G401 (cell line): ENCODE measurements around the gene DKK3. TPM values are rescaled to one million over a fixed set of nuclear protein-coding genes. Genes with fewer than 3 reads are reported as not detected.

Experiments used
- DNase-seq: peaks from one replicate; pipeline ENCODE4 v3.0.0-alpha.2; 2015; ENCODE audit warnings: low spot score
- in situ Hi-C: cut with HindIII; loops from 2 replicates; pipeline ENCODE4 v1.10.0; 2016; ENCODE audit warnings: low sequenced_read_pairs, mixed read lengths
- total RNA-seq: library from RNA; depleted of rRNA; stranded (reverse); fragments of >200 nt; shearing (Covaris generic); gene quantifications from 2 replicates; pipeline ENCODE4 v1.2.3, GENCODE V29; 2014; rRNA removed

DKK3 gene
- total RNA-seq, 1 experiment from 2014 or later: 29.5 TPM

GRCh38 chr11:11913395-11913794 is 95.0 kb downstream of the DKK3 start:
- DNase-seq: no peak
- in situ Hi-C loops: no loop called here

Other genes with a start within 250 kb of the DKK3 start
- gene USP47, start 166.7 kb downstream of the DKK3 start, total RNA-seq: 10.5 and 16.4 TPM in 2 replicates
- 12.6 and 21.1 TPM in 2 replicates for gene MICAL2, start 102.0 kb upstream of the DKK3 start, total RNA-seq